ENCODE data around the gene ALOX5. TPM values are rescaled to one million over a fixed set of nuclear protein-coding genes. Genes with fewer than 3 reads are reported as not detected.
"Not testable (repeated sequence)": the region's sequence is repeated elsewhere in the genome, so short reads cannot be mapped to it uniquely, and the experiment has no call there.

Gene ALOX5
- total RNA-seq, 2 experiments from 2014 or later = 13.6 to 14.2 TPM

DNA sequence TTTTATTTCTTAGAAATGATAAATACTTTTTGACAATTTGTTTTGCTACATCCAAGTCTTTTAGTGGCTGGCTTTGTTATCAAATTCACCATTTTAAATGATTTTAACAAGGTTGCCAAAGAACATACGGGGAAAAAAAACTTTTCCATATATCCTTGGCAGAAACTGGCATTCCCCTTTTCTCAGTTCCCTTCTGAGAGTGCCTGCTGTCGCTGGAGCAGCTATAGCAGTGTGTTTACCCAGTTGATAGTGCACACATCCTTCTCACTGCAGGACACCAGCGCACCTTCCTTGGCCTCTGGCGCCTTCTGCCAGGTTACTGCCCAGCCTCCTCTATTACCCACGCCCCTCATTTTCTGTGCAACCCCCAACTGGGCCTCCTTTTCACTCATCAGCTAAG, 94.1 kb downstream of the ALOX5 start:
- ATAC-seq (ENCODE audit: low read depth) (no peak), DNase-seq (no peak)
- no peak overlapping the region for H3K27ac Mint-ChIP-seq
- no peaks in the 10 kb centered on the region for H3K27me3 Mint-ChIP-seq
- H3K4me1 Mint-ChIP-seq = peaks cover 32% of the 10 kb centered on the region
- no peak overlapping the region for H3K4me3 Mint-ChIP-seq
- H3K9me3 Mint-ChIP-seq = no peaks in the 10 kb centered on the region
- peaks cover 3% of the 10 kb centered on the region for H3K36me3 Mint-ChIP-seq
- POLR2A ChIA-PET = no interaction called here

DNA sequence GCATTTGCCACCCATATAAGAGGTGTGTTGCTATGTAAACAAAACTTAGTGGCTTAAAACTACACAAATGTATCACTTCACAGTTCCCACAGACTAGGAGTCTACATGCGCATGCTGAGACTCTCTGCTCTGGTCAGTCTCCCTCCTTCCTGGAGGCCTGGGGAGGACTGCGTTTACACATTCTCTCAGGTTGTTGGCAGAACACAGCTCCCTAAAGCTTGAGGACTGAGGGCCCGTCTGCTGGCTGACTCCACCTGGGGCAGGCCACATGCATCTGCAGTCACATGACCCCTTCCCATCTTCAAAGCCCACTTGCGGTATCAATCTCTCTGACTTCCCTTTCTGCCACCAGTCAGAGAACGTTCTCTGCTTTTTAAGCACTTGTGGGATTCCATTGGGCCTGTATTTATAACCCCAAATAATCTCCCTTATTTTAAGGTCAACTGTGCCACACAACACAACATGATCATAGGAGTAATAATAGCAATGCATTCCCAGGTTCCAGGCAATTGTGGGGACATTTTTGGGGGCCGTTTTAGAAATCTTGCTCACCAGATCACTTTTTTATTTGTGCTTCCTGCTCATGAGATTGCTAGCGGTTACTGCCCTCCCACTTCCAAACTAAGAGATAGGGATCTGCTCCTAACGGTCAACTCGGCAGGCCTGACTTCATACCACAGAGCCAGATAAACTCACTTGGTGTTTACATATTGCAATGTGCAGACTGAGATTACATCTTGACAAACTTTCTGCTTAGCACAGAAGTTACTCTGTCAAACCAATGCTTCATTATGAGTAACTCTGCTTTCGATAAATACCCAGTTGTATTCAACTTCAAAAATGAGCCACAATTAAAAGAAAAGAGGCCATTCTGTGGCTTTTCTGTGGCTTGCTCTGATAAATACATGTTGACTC, 96.3 kb downstream of the ALOX5 start:
- ATAC-seq (ENCODE audit: low read depth) = peak; percentile 91
- peaks cover 19% of the 10 kb centered on the region for H3K4me1 Mint-ChIP-seq
- no peaks in the 10 kb centered on the region for H3K9me3 Mint-ChIP-seq
- peaks cover 5% of the 10 kb centered on the region for H3K36me3 Mint-ChIP-seq
- H3K4me3 Mint-ChIP-seq = peak overlapping the region; percentile 59
- POLR2A ChIA-PET = no interaction called here
- no peaks in the 10 kb centered on the region for H3K27me3 Mint-ChIP-seq
- DNase-seq = peak; percentile 68
- peak overlapping the region; percentile 85 for H3K27ac Mint-ChIP-seq

DNA sequence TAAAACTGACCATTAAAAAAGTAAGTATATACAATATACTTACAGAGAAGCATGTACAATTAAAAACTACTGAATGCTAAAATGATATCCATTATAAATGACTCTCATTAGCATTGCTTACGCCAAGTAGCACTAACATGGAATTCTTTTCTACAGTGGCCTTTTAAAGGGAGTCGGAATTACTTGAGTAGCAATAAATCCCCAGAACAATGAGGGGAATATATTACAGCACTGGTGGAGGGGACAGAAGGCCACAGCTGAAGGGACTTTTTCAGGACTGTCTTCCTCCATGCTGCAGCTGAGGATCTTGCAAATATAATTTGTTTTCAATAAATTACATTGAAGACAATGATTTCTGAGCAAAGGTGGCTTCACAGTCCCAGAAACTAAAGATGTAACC, 97.0 kb downstream of the ALOX5 start:
- H3K9me3 Mint-ChIP-seq = peaks cover 3% of the 10 kb centered on the region
- POLR2A ChIA-PET = no interaction called here

DNA sequence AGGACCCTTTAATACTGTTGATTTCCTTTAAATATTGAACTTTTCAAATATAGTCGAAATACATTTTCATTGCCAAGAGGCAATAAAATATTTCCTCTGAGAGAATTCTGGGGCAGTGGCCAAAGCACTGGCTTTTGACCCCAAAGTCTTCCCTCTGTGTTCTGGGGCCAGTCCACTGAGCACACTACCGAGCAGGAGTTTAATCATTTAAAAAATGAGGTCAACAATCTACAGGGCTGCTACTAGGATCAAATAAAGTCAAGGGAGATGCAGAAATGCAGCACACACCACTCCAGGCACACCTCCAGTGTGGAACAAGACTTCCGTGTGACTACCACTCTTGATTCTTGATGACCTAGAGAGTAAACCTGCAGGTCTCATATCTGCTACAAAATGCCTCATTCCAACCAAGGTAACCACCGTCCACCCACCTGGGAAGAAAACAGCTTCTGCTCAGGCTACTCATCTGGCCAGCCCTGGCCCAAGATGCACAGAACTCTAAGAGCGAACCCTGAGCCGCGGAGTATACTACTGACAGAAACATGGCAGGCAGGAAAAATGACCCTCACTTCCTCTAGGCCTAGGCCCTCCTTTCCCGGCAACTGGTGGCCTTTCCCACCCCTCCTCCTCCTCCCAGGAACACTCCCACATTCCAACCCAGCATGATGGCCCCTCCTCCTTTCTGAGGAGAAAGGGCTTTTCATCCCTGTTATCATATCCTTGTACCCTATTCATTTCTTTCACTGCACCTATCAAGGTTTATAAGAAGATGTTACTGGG, 97.7 kb downstream of the ALOX5 start:
- POLR2A ChIA-PET = no interaction called here
- Mint-ChIP-seq H3K27ac (no peak overlapping the region), H3K9me3 (peaks cover 5% of the 10 kb centered on the region), H3K36me3 (peaks cover 13% of the 10 kb centered on the region), H3K4me3 (no peak overlapping the region), H3K27me3 (no peaks in the 10 kb centered on the region), H3K4me1 (peaks cover 15% of the 10 kb centered on the region)
- DNase-seq = no peak
- no peak for ATAC-seq (ENCODE audit: low read depth)

More for the DNA sequence above, 97.0 kb downstream of the ALOX5 start:
- H3K4me3 Mint-ChIP-seq = no peak overlapping the region
- DNase-seq (no peak), ATAC-seq (ENCODE audit: low read depth) (no peak)
- H3K27ac Mint-ChIP-seq = peak overlapping the region; percentile 85
- H3K27me3 Mint-ChIP-seq = no peaks in the 10 kb centered on the region
- H3K4me1 Mint-ChIP-seq = peaks cover 16% of the 10 kb centered on the region
- H3K36me3 Mint-ChIP-seq = peaks cover 10% of the 10 kb centered on the region

DNA sequence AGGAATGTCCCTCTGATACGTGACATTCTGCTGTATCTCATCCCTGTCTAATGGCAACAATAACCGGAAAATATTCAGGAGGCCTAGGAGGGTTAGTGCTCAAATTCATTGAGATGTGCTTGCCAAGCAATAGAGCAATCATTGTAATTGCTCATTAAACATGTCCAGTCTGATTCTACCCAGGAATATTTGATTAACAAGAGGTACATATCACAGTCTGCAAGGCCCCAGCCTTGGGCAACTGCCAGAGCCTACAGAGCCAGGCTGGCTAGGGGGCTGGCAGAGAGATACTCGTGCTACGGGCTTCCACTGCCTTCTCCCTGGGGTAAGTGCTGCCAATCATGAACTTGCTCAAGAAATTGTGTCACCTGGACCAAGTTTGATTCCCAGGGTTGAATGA, 99.1 kb downstream of the ALOX5 start:
- no peak for DNase-seq
- POLR2A ChIA-PET = no interaction called here
- Mint-ChIP-seq H3K27me3 (no peaks in the 10 kb centered on the region), H3K36me3 (peaks cover 19% of the 10 kb centered on the region), H3K27ac (no peak overlapping the region), H3K4me3 (no peak overlapping the region), H3K9me3 (peaks cover 11% of the 10 kb centered on the region), H3K4me1 (peaks cover 15% of the 10 kb centered on the region)
- ATAC-seq (ENCODE audit: low read depth) = no peak

DNA sequence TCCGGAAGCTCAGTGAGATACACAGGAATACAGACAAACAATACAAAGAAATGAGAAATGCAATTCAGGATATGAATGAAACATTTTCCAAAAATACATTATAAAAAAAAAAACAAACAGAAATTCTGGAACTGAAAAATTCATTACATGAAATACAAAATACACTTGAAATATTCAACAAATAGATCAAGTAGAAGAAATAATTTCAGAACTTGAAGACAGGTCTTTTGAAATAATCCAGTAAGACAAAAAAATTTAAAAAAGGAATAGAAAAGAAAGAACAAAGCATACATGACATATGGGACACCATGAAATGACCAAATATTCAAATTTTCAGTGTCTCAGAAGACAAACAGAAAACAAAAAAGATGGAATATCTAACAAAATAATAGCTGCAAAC, 102.5 kb downstream of the ALOX5 start:
- POLR2A ChIA-PET = no interaction called here
- no peaks in the 10 kb centered on the region for H3K4me1 Mint-ChIP-seq
- H3K36me3 Mint-ChIP-seq = peaks cover 35% of the 10 kb centered on the region

DNA sequence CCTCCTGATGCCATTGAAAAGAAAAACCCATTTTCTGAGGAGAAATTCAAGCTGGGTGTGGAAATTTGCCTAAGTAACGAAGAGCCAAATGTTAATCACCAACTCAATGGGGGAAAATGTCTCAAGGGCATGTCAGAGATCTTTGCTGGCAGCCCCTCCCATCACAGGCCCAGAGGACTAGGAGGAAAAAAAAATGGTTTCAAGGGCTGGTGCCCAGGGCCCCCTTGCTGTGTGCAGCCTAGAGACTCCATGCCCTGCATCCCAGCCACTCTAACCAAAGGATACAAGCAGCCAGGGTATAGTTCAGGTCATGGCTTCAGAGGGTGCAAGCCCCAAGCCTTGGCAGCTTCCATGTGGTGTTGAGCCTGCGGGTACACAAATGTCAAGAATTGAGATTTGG, 106.3 kb downstream of the ALOX5 start:
- POLR2A ChIA-PET = no interaction called here
- Mint-ChIP-seq H3K27me3 (no peaks in the 10 kb centered on the region), H3K4me3 (no peak overlapping the region), H3K4me1 (no peaks in the 10 kb centered on the region), H3K9me3 (peaks cover 25% of the 10 kb centered on the region), H3K27ac (no peak overlapping the region), H3K36me3 (peaks cover 43% of the 10 kb centered on the region)
- ATAC-seq (ENCODE audit: low read depth) = no peak
- DNase-seq = no peak

More for the DNA sequence above, 102.5 kb downstream of the ALOX5 start:
- DNase-seq = no peak
- Mint-ChIP-seq H3K4me3 (no peak overlapping the region), H3K9me3 (peaks cover 23% of the 10 kb centered on the region), H3K27me3 (no peaks in the 10 kb centered on the region), H3K27ac (no peak overlapping the region)
- no peak for ATAC-seq (ENCODE audit: low read depth)

DNA sequence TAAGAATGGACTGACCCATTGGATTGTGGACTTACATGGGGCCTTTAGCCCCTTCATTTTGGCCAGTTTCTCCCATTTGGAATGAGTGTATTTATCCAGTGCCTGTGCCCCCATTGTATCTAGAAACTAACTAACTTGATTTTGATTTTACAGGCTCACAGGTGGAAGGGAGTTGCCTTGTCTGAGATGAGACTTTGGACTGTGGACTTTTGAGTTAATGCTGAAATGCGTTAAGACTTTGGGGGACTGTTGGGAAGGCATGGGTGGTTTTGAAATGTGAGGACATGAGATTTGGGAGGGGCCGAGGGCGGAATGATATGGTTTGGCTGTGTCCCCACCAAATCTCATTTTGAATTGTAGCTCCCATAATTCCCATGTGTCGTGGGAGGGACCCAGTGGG, 107.1 kb downstream of the ALOX5 start:
- H3K4me3 Mint-ChIP-seq; H3K27me3 Mint-ChIP-seq; POLR2A ChIA-PET; DNase-seq; ATAC-seq (ENCODE audit: low read depth); H3K27ac Mint-ChIP-seq; H3K4me1 Mint-ChIP-seq: not testable (repeated sequence)
- Mint-ChIP-seq H3K9me3 (peaks cover 22% of the 10 kb centered on the region), H3K36me3 (peaks cover 39% of the 10 kb centered on the region)

DNA sequence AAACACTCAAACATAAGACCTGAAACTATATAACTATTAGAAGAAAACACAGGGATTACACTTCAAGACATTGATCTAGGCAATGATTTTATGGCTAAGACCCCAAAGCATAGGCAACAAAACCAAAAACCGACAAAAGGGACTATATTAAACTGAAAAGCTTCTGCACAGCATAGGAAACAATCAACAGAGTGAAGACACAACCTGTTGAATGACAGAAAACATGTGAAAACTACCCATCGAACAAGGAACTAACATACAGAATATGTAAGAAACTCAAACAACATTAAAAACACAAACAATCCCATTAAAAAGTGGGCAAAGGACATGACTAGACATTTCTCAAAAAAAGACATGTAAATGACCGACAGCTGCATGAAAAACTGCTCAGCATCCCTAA, 109.0 kb downstream of the ALOX5 start:
- no peaks in the 10 kb centered on the region for H3K27me3 Mint-ChIP-seq
- peaks cover 15% of the 10 kb centered on the region for H3K9me3 Mint-ChIP-seq
- POLR2A ChIA-PET = no interaction called here
- H3K27ac Mint-ChIP-seq = no peak overlapping the region
- ATAC-seq (ENCODE audit: low read depth) = no peak
- H3K36me3 Mint-ChIP-seq = peaks cover 35% of the 10 kb centered on the region
- no peaks in the 10 kb centered on the region for H3K4me1 Mint-ChIP-seq
- H3K4me3 Mint-ChIP-seq = no peak overlapping the region
- no peak for DNase-seq

DNA sequence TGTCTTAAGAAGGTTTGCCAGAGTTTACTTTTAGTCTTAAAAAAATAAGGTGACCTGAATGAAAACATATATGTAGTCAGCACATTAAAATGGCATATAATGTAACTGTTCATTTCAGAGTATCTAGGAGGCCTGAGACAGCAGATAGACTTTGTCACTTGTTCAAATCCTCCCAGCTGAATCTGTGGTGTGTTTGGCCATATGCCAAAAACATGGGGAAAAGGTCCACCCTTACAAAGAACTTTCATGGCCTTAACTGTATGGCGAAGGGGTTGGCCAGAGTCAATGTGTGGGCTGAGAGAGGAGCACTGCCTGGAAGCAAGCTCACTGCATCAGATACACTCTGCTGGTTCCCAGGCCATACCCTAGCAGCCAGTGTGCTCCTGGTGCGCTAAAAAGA, 113.7 kb downstream of the ALOX5 start:
- Mint-ChIP-seq H3K27ac (no peak overlapping the region), H3K4me3 (no peak overlapping the region), H3K27me3 (no peaks in the 10 kb centered on the region), H3K9me3 (peaks cover 5% of the 10 kb centered on the region), H3K4me1 (no peaks in the 10 kb centered on the region), H3K36me3 (peaks cover 26% of the 10 kb centered on the region)
- ATAC-seq (ENCODE audit: low read depth) = no peak
- POLR2A ChIA-PET = no interaction called here
- DNase-seq = no peak

DNA sequence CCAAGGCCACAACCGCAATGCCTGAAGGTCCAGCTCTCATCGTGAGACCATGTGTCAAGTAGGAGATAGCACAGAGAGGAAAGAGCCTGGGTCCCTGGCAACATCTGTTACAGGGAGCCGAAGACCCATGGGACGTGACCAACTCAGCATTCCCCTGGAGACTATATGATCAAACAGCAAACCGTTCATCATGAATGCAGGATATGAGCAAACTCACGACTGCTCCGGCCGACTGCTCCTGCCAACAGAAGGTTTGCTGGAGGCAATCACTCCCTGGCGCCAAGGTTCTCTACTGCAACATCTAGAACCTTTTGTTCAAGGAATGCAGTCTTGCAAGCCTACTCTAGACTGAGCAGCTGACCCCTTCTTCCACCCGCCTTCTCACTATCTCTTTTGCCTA, 114.3 kb downstream of the ALOX5 start:
- H3K36me3 Mint-ChIP-seq = peaks cover 29% of the 10 kb centered on the region
- ATAC-seq (ENCODE audit: low read depth) (no peak), DNase-seq (no peak)
- H3K4me3 Mint-ChIP-seq = no peak overlapping the region
- peaks cover 7% of the 10 kb centered on the region for H3K9me3 Mint-ChIP-seq
- H3K4me1 Mint-ChIP-seq = no peaks in the 10 kb centered on the region
- no peaks in the 10 kb centered on the region for H3K27me3 Mint-ChIP-seq
- H3K27ac Mint-ChIP-seq = no peak overlapping the region
- POLR2A ChIA-PET = no interaction called here

DNA sequence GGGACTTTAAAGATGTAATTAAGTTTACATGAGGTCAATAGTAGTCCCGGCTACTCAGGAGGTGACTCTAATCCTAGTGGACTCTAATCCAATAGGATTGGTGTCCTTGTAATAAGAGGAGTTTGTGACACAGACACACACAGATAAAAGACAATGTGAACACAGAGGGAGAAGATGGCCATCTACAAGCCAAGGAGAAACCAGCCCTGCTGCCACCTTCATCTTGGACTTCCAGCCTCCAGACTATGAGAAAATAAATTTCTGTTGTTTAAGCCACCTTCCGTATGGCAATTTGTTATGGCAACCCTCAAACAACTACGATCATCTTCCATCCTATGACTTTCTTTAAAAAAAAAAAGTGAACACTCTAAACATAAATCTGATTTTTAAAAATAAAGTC, 116.3 kb downstream of the ALOX5 start:
- Mint-ChIP-seq H3K36me3 (peaks cover 26% of the 10 kb centered on the region), H3K4me1 (peaks cover under 1% of the 10 kb centered on the region), H3K27me3 (no peaks in the 10 kb centered on the region), H3K4me3 (no peak overlapping the region), H3K27ac (no peak overlapping the region), H3K9me3 (peaks cover 11% of the 10 kb centered on the region)
- DNase-seq (no peak), ATAC-seq (ENCODE audit: low read depth) (no peak)
- POLR2A ChIA-PET = no interaction called here

DNA sequence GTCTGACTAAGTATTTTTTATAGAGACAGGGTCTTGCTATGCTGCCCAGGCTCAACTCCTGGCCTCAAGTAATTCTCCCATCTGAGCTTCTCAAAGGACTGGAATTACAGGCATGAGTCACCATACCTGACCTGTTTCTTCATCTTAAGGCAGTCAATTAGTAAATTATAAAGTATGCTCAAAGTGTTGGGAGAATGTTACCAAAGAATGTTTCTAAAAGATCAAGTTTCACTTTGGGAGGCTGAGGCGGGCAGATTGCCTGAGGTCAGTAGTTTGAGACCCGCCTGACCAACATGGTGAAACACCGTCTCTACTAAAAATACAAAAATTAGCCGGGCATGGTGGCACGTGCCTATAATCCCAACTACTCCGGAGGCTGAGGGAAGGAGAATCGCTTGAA, 117.0 kb downstream of the ALOX5 start:
- Mint-ChIP-seq H3K27ac (no peak overlapping the region), H3K4me3 (no peak overlapping the region), H3K27me3 (no peaks in the 10 kb centered on the region), H3K36me3 (peaks cover 31% of the 10 kb centered on the region), H3K4me1 (peaks cover 5% of the 10 kb centered on the region), H3K9me3 (peaks cover 16% of the 10 kb centered on the region)
- ATAC-seq (ENCODE audit: low read depth) = no peak
- POLR2A ChIA-PET = no interaction called here
- DNase-seq = no peak
